Dendritic cell treated with granulocyte-macrophage colony-stimulating factor and Interleukin-4, amounts not matched to agents 40 ng/mL and 50 ng/mL, for 4 days (primary cell): ENCODE measurements around the gene RPS6KA4.
A peak's percentile ranks its signal among the peaks of the same experiment; 100 is the strongest.
"Not testable (repeated sequence)": the region's sequence is repeated elsewhere in the genome, so short reads cannot be mapped to it uniquely, and the experiment has no call there.

Experiments
- H3K27ac Mint-ChIP-seq: one replicate; pipeline ENCODE4 v1.8.0; 2022; ENCODE audit warnings: mild to moderate bottlenecking, mixed read lengths
- H3K27me3 Mint-ChIP-seq: one replicate; pipeline ENCODE4 v1.8.0; 2022; ENCODE audit warnings: mild to moderate bottlenecking, mixed read lengths
- H3K36me3 Mint-ChIP-seq: one replicate; pipeline ENCODE4 v1.8.0; 2022; ENCODE audit warnings: low read depth, mixed read lengths
- H3K4me1 Mint-ChIP-seq: one replicate; pipeline ENCODE4 v1.8.0; 2022; ENCODE audit warnings: low read depth, mixed read lengths
- H3K4me3 Mint-ChIP-seq: one replicate; pipeline ENCODE4 v1.8.0; 2022; ENCODE audit warnings: mild to moderate bottlenecking, moderate library complexity, mixed read lengths
- H3K9me3 Mint-ChIP-seq: one replicate; pipeline ENCODE4 v1.8.0; 2022; ENCODE audit warnings: mixed read lengths
- intact Hi-C: fragments of 100-400 bp; cut with micrococcal nuclease; formaldehyde crosslinking; loops from one replicate; pipeline ENCODE4 v1.15.0; 2022

Gene RPS6KA4

DNA sequence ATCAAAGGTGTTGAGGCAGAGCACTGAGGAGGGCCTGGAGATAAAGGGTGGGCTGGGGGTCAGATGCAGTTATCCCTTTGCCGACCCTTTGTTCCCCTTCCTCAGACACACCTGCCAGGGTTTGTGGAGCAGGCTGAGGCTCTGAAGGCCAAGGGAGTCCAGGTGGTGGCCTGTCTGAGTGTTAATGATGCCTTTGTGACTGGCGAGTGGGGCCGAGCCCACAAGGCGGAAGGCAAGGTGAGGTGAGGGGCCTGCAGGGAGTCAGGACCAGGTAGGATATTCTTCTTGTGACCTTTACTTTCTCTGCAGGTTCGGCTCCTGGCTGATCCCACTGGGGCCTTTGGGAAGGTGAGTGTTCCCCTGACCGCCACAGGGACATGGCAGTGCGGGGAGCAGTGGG is 38.4 kb upstream of the RPS6KA4 start:
- Mint-ChIP-seq H3K4me3 (no peak overlapping the region), H3K27ac (no peak overlapping the region), H3K9me3 (no peaks in the 10 kb centered on the region), H3K36me3 (peaks cover 71% of the 10 kb centered on the region), H3K4me1 (peaks cover 39% of the 10 kb centered on the region), H3K27me3 (no peaks in the 10 kb centered on the region)
- intact Hi-C loops = no loop called here

DNA sequence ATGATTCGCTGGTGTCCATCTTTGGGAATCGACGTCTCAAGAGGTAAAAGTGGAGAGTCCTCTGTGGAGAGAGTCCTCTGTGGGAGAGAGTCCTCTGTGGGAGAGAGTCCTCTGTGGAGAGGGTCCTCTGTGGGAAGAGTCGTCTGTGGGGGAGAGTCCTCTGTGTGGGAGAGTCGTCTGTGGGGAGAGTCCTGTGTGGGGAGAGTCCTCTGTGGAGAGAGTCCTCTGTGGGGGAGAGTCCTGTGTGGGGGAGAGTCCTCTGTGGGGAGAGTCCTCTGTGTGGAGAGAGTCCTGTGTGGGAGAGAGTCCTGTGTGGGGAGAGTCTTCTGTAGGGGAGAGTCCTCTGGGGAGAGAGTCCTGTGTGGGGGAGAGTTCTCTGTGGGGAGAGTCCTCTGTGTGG is 37.9 kb upstream of the RPS6KA4 start:
- H3K4me1 Mint-ChIP-seq = peaks cover 37% of the 10 kb centered on the region
- no peak overlapping the region for H3K4me3 Mint-ChIP-seq
- no peaks in the 10 kb centered on the region for H3K27me3 Mint-ChIP-seq
- H3K9me3 Mint-ChIP-seq = no peaks in the 10 kb centered on the region
- intact Hi-C loops = no loop called here
- H3K36me3 Mint-ChIP-seq = peaks cover 66% of the 10 kb centered on the region
- no peak overlapping the region for H3K27ac Mint-ChIP-seq

- H3K9me3 Mint-ChIP-seq = no peaks in the 10 kb centered on the region
- peaks cover 32% of the 10 kb centered on the region for H3K4me1 Mint-ChIP-seq
- intact Hi-C loops = no loop called here
- peaks cover 61% of the 10 kb centered on the region for H3K36me3 Mint-ChIP-seq
- no peak overlapping the region for H3K4me3 Mint-ChIP-seq
- no peak overlapping the region for H3K27ac Mint-ChIP-seq
- H3K27me3 Mint-ChIP-seq = no peaks in the 10 kb centered on the region
These were observed 37.4 kb upstream of the RPS6KA4 start for GRCh38 chr11:64321533-64321932.

DNA sequence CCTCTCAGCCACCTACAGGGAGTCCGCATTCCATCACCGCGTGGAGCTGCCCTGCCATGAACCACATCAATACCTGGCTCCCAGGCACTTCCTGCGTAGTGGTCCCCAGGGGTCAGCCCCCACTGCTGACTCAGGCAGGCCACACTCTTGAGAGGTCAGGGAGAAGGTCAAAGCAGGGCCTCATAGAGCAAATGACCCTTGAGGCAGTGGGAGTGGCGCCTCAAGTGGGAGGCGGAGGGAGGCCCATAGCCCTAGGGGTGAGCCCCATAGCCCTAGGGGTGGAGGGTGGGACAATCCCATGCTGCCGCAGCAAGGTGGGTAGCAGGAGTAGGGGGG is 36.1 kb upstream of the RPS6KA4 start:
- Mint-ChIP-seq H3K9me3 (peaks cover 8% of the 10 kb centered on the region), H3K4me3 (no peak overlapping the region), H3K4me1 (peaks cover 29% of the 10 kb centered on the region), H3K27me3 (peaks cover 2% of the 10 kb centered on the region), H3K36me3 (peaks cover 51% of the 10 kb centered on the region), H3K27ac (no peak overlapping the region)
- intact Hi-C loops = no loop called here

GRCh38 chr11:64323373-64323772 is 35.6 kb upstream of the RPS6KA4 start:
- no peak overlapping the region for H3K27ac Mint-ChIP-seq
- intact Hi-C loops = no loop called here
- no peak overlapping the region for H3K4me3 Mint-ChIP-seq

GRCh38 chr11:64323984-64324383 is 35.0 kb upstream of the RPS6KA4 start:
- peaks cover 28% of the 10 kb centered on the region for H3K4me1 Mint-ChIP-seq
- peaks cover 43% of the 10 kb centered on the region for H3K36me3 Mint-ChIP-seq
- H3K9me3 Mint-ChIP-seq = peaks cover 11% of the 10 kb centered on the region
- H3K27ac Mint-ChIP-seq, H3K4me3 Mint-ChIP-seq, H3K27me3 Mint-ChIP-seq, intact Hi-C loops: not testable (repeated sequence)

More at GRCh38 chr11:64323373-64323772, 35.6 kb upstream of the RPS6KA4 start:
- Mint-ChIP-seq H3K27me3 (peaks cover 3% of the 10 kb centered on the region), H3K36me3 (peaks cover 47% of the 10 kb centered on the region), H3K9me3 (peaks cover 11% of the 10 kb centered on the region), H3K4me1 (peaks cover 31% of the 10 kb centered on the region)

- H3K27me3 Mint-ChIP-seq = peaks cover 3% of the 10 kb centered on the region
- H3K36me3 Mint-ChIP-seq = peaks cover 36% of the 10 kb centered on the region
- intact Hi-C loops = no loop called here
- peaks cover 11% of the 10 kb centered on the region for H3K9me3 Mint-ChIP-seq
- no peak overlapping the region for H3K4me3 Mint-ChIP-seq
- H3K4me1 Mint-ChIP-seq = peaks cover 19% of the 10 kb centered on the region
- no peak overlapping the region for H3K27ac Mint-ChIP-seq
These were observed 34.1 kb upstream of the RPS6KA4 start for GRCh38 chr11:64324692-64325469.

- intact Hi-C loops = no loop called here
- H3K4me3 Mint-ChIP-seq = no peak overlapping the region
- H3K9me3 Mint-ChIP-seq = peaks cover 11% of the 10 kb centered on the region
- peaks cover 11% of the 10 kb centered on the region for H3K36me3 Mint-ChIP-seq
- H3K27ac Mint-ChIP-seq = no peak overlapping the region
- peaks cover 6% of the 10 kb centered on the region for H3K27me3 Mint-ChIP-seq
- peaks cover 22% of the 10 kb centered on the region for H3K4me1 Mint-ChIP-seq
These were observed 31.6 kb upstream of the RPS6KA4 start for GRCh38 chr11:64327375-64327774.

- H3K9me3 Mint-ChIP-seq = peaks cover 11% of the 10 kb centered on the region
- no peak overlapping the region for H3K4me3 Mint-ChIP-seq
- peaks cover 6% of the 10 kb centered on the region for H3K27me3 Mint-ChIP-seq
- H3K36me3 Mint-ChIP-seq = peaks cover 5% of the 10 kb centered on the region
- no peak overlapping the region for H3K27ac Mint-ChIP-seq
- H3K4me1 Mint-ChIP-seq = peaks cover 24% of the 10 kb centered on the region
- intact Hi-C loops = no loop called here
These were observed 31.0 kb upstream of the RPS6KA4 start for GRCh38 chr11:64327993-64328392.

DNA sequence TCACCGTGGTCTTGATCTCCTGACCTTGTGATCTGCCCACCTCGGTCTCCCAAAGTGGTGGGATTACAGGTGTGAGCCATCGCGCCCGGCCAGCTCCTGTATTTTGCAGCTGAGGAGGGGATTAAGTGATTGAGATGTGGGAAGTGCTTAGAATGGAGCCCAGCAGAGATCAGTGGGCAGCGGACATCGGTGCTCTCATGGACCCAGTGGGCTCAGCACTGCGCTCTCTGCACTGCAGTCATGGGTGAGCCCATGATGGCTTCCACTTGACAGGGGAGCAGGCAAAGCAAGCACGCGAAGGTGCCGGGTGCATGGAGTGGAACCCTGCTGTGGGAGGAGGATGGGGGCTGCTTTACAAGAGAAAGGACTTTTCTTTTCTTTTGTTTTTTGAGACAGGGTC is 28.1 kb upstream of the RPS6KA4 start:
- peak overlapping the region; percentile 76 for H3K27ac Mint-ChIP-seq
- no peaks in the 10 kb centered on the region for H3K36me3 Mint-ChIP-seq
- peaks cover 37% of the 10 kb centered on the region for H3K4me1 Mint-ChIP-seq
- H3K9me3 Mint-ChIP-seq = peaks cover 11% of the 10 kb centered on the region
- peaks cover 6% of the 10 kb centered on the region for H3K27me3 Mint-ChIP-seq
- H3K4me3 Mint-ChIP-seq = no peak overlapping the region
- intact Hi-C loops = no loop called here

GRCh38 chr11:64331569-64332371 is 27.2 kb upstream of the RPS6KA4 start:
- intact Hi-C loops = no loop called here
- H3K4me3 Mint-ChIP-seq = peak overlapping the region; percentile 9
- H3K4me1 Mint-ChIP-seq = peaks cover 37% of the 10 kb centered on the region
- H3K36me3 Mint-ChIP-seq = no peaks in the 10 kb centered on the region
- H3K9me3 Mint-ChIP-seq = peaks cover 11% of the 10 kb centered on the region
- peaks cover 6% of the 10 kb centered on the region for H3K27me3 Mint-ChIP-seq
- peak overlapping the region; percentile 76 for H3K27ac Mint-ChIP-seq

GRCh38 chr11:64333556-64333955 is 25.4 kb upstream of the RPS6KA4 start:
- H3K9me3 Mint-ChIP-seq = no peaks in the 10 kb centered on the region
- H3K27ac Mint-ChIP-seq = no peak overlapping the region
- H3K4me1 Mint-ChIP-seq = peaks cover 34% of the 10 kb centered on the region
- peaks cover 3% of the 10 kb centered on the region for H3K27me3 Mint-ChIP-seq
- H3K36me3 Mint-ChIP-seq = no peaks in the 10 kb centered on the region
- intact Hi-C loops = no loop called here
- H3K4me3 Mint-ChIP-seq = no peak overlapping the region

GRCh38 chr11:64334764-64335735 is 23.9 kb upstream of the RPS6KA4 start:
- Mint-ChIP-seq H3K27me3 (peaks cover 3% of the 10 kb centered on the region), H3K4me3 (no peak overlapping the region), H3K36me3 (no peaks in the 10 kb centered on the region), H3K9me3 (no peaks in the 10 kb centered on the region), H3K4me1 (peaks cover 49% of the 10 kb centered on the region), H3K27ac (peak overlapping the region; percentile 42)
- intact Hi-C loops = no loop called here
